ENCODE results near the gene ZNF385C.

- TF ChIP-seq EZH2phosphoT487 (IDR thresholded peaks at IDR 0.05; ENCODE audit: insufficient read depth, low read depth) (no peak), EZH2 (IDR thresholded peaks at IDR 0.05; ENCODE audit: insufficient read depth, poor library complexity, severe bottlenecking) (no peak)
Measured at GRCh38 chr17:42051645-42052044, 46.6 kb downstream of the ZNF385C start.
